Erythroblast (primary cell): ENCODE results near the gene SERPINA6.
"Not testable (repeated sequence)": the region's sequence is repeated elsewhere in the genome, so short reads cannot be mapped to it uniquely, and the experiment has no call there.

ENCODE experiments used
- DNase-seq, 2 experiments: peaks; one replicate each; lab custom pipeline; 2025; lab: John Stamatoyannopoulos, UW
- GATA1 ChIP-seq: IDR thresholded peaks from 2 replicates; pipeline ENCODE4 v1.6.1; 2011; ENCODE audit warnings: low read depth, mild to moderate bottlenecking, control low read depth, low read length, moderate library complexity
- POLR2A ChIP-seq: IDR thresholded peaks from 2 replicates; pipeline ENCODE4 v1.6.1; 2011; ENCODE audit warnings: mild to moderate bottlenecking, low read length

Gene SERPINA6, protein sequence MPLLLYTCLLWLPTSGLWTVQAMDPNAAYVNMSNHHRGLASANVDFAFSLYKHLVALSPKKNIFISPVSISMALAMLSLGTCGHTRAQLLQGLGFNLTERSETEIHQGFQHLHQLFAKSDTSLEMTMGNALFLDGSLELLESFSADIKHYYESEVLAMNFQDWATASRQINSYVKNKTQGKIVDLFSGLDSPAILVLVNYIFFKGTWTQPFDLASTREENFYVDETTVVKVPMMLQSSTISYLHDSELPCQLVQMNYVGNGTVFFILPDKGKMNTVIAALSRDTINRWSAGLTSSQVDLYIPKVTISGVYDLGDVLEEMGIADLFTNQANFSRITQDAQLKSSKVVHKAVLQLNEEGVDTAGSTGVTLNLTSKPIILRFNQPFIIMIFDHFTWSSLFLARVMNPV

DNA sequence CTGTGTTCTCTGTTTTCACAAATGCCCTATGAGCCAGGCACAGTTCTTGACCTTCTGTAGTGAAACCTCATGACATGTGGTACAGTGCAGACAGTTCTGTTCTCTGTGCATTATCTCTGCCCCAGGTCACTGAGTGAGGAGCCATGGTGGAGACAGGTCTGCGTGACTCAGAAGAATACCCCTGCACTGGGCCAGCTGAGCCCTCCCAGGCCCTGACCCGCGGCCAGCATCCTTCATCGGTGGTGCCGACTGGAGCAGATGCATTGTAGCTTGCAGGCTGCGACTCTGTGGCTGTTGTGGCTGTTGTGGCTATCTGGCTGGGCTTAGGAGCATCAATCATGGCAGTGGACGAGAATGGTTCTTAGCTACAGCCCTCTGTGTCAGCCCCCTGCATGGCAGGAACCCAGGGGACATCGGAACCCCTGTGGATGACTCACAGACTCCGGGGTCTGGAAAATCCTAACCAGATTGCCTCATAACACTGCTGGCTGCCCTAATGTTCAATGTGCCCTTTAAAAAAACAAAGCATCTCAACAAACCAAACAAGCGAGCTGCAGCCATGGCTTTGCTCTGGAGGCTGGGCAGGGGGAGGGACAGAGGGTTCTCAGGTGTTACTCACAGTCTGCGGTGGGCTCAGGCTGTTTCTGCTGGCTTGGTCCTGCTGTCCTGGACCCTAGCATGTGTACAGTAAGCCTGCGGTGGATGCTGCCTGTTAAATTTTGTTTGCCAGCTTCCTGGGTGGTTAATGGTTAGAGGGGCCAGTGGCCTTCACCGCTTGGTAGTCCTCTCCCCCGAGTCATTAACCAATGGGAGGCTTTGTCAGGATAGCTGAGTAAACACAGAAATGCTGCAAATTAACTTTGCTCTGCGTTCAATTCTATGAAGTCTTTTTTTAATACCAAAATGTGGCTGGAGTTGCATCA lies at the start of gene SERPINA6:
Gene SERPINA6, minus strand, starts transcription at position 689 of the 923 bp plus-strand sequence. CDS start 8,688 bp downstream, outside the sequence.
- no peak for DNase-seq
- TF ChIP-seq GATA1, result no peak
- TF ChIP-seq POLR2A, result no peak

DNA sequence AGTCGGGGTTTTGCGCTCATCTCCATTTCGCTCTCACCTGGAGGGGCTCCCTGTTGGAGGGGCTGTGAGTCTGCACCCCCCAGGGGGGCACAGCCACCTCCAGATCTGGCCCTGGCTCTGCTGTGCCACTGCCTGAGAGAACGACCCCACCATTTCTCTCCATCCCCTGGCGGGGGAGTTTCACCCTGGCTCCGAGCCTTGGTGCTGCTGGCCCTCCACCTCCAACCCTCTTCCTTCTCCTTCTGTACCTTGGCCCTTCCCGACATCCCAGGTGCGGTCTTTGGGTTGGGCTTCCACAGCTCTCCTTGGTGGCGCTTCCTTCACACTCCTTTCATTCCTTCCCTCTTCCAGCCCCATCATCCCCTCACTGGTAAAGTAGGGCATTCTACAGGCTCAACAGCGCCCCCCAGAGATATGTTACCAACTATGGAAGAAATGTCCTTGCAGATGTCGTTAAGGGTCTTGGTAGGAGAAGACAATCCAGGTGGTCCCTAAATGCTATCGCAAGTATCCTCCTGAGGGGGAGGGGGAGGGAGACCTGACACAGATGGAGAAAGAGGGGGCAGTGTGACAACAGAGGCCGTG lies 49.0 kb upstream of the SERPINA6 start:
- DNase-seq, result no peak
- no peak for TF ChIP-seq POLR2A
- no peak for TF ChIP-seq GATA1

DNA sequence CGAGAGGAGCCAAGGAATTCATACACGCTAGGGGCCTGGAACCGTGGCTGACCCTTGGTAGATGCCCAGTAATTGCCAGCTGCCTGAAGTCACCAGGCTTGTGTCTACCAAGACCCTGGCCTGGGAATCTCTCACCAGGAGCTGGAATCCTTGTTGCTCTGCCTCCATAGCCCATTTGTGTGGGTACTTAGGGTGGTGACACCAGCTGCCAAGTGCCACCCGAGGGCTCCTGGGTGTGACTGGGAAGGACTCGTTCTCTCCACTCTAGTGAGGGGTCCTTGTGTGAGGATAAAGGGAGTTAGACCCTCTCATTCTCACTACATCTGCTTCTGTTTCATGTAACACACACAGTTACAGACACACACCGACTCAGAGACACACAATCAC lies 47.4 kb upstream of the SERPINA6 start:
- DNase-seq, result no peak
- TF ChIP-seq GATA1, result no peak
- no peak for TF ChIP-seq POLR2A

DNA sequence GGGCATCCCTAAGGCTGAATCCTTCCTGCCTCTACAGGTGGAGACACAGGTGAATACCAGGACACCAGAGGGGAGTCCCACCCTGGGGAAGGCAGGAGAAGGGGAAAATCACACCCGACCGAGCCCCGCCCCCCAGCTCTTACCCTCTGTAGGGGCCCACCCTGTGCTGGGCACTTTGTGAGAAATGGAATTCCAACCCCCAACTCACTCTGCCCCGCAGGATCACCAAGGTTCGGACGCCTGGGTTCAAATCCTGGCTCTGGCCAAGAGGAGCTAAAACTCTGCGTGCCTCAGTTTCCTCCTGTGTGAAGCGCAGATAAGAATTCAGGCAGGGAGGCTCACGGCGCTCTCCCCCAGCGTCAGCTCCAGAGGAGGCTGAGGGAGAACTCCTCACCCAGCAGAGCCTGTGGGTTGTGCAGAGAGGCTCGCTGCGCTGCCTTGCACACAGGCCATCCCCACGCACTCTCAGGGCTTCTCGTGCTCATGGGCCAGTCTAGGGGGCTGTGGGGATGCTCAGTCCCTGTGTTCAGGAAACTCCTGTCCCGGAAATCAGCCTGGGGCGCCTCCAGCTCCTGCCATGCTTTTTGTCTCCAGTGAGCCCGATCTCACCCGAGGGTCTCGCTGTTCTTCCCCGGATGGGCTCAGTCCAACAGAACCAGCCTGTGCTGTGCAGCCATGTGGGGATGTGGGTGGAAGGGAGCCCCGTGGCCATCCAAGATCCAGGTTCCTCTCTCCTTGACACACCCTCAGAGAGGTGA lies 46.8 kb upstream of the SERPINA6 start:
- DNase-seq, result not testable (repeated sequence)

DNA sequence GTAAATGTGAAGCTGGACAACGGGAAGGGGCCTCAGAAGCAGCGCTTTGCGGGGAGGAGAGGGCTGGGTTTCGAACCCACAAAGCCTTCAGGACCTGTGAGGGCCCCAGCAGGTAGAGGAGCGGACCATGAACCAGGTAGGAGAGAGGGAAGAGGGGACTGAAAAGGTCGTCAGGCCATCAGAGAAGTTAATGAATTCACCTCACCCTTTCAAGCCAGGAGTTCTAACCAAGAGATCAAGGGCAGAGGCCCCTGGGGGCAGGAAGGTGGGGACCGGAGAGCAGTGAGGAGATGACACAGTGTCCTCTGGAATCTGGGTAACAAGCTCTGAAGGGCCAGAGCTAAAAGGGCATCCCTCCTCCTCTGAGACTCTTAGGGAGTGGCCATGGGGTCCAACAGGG lies 45.8 kb upstream of the SERPINA6 start:
- TF ChIP-seq GATA1, result no peak
- TF ChIP-seq POLR2A, result no peak
- DNase-seq, result no peak

DNA sequence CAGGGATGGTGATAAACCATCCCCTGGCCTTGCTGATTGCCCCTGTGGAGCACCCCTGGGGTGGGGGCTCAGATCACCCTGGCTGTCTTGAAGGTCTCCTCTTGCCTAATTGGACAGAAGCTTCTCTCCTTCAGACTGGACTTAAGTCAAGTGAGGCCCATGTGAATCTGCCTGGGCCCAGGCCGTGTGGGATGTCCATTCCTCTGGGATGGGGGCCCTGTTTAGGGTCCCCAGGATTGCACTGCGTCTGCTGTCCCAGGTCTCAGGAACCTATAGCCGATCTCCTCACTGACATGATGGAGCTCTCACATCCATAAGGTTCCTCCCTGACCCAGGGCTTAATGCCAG lies 45.1 kb upstream of the SERPINA6 start:
- DNase-seq, result no peak
- TF ChIP-seq GATA1, result no peak
- TF ChIP-seq POLR2A, result no peak

DNA sequence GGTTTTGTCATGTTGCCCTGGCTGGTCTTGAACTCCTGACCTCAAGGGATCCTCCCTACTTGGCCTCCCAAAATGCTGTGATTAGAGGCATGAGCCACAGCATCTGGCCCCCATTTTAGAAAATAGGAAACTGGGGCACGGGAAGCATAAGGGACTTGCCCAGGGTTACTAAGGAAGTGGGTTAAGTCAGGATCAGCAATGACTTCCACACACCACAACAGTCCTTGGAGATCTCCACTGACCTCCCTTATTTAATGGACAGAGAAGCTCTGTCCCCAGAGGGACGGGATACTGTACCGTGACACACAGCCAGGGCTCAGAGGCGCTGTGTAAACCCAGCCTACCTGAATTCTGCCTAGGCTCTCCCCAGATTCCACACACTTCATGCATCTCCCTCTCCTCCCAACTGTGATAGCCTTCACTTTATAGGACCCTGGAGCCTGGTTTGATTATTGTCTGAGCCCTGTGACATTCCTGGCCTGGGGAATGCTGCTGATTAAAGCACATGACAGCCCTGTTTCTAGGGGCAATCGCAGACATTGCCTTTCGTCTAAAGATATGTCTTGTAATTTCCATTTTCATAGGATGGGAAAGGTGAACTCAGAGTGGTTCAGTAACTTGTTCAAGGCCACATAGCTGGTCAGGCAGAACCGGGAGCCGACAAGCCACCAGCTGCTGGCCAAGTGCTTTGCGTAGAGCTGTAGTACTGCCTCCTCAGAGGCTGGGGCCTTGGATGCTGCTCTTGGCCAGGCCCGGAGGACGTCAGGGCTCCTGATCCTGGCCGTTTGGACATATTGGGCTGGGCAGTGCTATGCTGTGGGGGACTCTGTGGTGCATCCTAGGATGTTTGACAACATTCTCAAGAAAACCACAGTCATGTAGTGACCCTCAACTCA lies 44.5 kb upstream of the SERPINA6 start:
- DNase-seq, result no peak
- TF ChIP-seq POLR2A (no peak), GATA1 (no peak)

DNA sequence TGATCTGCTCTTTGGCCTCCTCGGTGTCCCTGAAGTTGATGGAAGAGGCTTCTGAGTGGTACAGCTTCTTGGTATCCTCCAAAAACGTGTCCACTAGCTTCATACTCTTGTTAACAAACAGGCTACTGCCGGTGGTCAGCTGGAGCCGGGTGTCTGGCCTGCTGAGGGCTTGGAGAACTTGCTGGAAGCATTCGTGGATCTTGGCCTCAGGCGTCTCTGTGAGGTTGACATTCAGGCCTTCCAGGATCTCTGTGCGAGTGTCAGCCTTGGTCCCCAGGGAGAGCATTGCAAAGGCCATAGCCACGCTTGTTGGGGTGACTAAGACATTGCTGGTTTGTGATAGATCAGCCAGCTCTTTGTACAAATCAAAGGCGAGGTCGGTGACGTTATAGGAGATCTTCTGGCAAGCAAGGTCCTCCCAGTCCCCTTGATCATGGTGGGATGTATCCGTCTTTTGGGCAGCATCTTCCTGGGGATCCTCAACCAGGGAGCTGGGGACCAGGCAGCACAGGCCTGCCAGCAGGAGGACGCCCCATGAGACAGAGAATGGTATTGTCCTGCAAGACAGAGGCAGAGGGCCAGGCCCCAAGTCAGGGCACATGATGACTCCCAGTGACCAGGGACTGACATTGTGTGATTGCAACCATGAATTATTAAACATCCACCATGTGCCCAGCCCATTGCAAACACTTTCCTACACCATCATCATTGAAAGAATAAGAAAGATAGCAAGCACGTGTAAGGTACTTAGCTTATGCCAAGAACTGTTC lies 43.2 kb upstream of the SERPINA6 start, which contains the start of gene SERPINA2:
Gene SERPINA2, minus strand, starts transcription at position 553 of the 770 bp plus-strand sequence.
- DNase-seq, result no peak
- TF ChIP-seq POLR2A, result no peak
- TF ChIP-seq GATA1, result no peak

DNA sequence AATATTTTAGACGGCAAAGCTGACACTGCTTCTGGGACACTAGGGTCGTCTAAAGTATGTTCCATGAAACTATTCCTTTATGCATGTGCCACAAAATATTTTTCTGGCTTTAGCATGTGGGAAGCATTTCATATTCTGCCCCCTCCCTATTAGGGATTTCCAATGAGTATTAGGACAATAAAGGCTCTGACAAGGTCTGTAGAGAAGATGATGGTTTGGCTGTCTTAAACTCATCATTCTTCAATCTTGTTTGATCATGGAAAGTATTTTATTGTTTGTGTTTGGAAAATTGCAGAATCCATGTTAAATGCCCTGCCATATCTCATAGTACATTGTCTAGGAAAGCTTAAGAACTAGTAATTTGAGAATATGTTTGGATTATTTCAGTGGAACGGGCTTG lies 42.5 kb upstream of the SERPINA6 start:
- no peak for TF ChIP-seq GATA1
- no peak for TF ChIP-seq POLR2A
- DNase-seq, result no peak

DNA sequence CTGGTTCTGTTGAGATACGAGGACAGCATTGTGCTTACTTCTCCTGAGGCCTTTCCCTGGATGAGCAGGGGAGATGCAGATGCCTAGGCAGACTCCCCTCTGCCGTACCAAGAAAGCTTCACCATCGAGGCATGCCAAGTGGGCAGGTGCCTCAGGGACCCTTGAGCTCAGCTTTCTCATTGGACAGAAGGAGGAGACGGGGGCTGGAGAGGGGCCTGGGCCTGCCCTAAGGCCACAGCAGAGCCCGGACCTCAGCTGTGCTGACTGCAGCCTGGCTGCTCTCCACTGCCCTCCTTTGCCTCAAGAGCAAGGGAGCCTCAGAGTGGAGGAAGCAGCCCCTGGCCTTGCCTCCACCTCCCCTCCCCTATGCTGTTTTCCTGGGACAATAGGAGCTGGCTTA lies 41.8 kb upstream of the SERPINA6 start:
- TF ChIP-seq GATA1, result no peak
- TF ChIP-seq POLR2A, result no peak
- DNase-seq, result no peak

DNA sequence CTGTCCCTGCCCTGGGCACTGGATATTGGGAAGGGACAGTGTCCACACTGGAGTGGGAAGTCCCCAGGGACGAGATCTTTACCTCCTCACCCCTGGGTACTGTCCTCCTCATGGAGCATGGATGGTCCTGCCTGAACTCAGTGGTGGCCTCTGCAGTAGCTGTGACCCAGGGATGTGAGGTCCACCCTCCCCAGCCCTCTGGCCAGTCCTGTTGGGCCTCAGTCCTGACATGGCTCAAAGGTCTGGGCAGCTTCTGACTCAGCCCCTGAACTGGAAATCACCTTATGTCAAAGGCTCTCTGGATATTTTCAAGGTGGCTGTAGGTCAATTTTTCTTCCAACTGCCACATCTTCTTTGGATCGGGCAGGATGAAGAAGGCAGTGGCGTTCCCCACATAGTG lies 40.9 kb upstream of the SERPINA6 start:
- TF ChIP-seq GATA1, result no peak
- TF ChIP-seq POLR2A, result no peak
- no peak for DNase-seq
